SW 1271 (cell line): ENCODE measurements around the gene RAB28.
"Not testable (repeated sequence)": the region's sequence is repeated elsewhere in the genome, so short reads cannot be mapped to it uniquely, and the experiment has no call there.

Experiments used
- DNase-seq, 2 experiments: peaks; one replicate each; lab custom pipeline; 2025; lab: John Stamatoyannopoulos, UW

Gene RAB28

DNA sequence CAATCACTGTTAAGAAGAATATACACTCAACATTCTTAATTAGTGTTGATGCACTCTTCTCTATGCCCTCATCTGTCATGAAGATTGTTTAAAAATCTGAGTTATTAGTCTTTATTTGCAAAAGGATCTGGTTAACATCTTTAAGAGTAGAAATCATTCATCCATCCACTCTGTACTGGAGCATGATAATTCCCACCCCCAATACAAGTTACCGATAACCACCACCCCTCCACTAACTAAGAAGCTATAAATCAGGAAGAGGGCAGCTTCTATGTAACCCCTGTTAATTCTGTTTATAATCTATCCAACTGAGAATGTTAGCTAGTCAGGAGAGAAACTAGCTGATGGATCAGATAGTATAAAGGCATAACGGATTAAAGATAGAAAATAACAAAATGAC is 34.5 kb downstream of the RAB28 start:
- DNase-seq: no peak

DNA sequence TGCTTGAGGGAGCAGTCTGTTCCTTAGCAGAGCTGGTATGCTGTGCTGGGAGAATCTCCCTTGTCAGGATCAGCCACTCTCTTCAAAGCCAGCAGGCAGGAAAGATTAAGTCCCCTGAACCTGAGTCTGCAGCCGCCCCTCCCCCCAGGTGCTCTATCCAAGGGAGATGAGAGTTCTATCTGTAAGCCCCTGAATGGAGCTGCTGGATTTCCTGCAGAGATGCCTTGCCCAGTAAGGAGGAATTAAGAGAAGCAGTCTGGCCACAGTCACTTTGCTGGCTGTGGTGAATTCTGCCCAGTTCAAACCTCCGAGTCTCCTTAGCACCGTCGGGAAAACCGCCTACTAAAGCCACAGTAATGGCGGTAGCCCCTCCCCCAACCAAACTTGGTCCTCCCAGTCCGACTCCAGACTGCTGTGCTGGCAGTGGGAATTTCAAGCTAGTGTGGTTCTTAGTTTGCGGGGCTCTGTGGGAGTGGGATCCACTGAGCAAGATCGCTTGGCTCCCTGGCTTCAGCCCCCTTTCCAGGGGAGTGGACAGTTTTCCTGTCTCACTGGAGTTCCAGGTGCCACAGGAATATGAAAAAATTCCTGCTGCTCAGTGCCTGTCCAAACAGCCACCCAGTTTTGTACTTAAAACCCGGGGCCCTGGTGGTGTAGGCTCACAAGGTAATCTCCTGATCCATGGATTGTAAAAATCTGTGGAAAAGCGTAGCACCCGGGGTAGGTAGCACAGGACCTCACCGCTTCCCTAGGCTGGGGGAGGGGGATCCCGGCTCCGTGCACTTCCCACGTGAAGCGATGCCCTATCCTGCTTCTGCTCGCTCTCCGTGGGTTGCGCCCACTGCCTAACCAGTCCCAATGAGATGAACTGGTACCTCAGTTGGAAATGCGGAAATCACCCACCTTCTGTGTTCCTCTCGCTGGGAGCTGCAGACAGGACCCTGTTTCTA is 38.0 kb downstream of the RAB28 start:
- DNase-seq: no peak

DNA sequence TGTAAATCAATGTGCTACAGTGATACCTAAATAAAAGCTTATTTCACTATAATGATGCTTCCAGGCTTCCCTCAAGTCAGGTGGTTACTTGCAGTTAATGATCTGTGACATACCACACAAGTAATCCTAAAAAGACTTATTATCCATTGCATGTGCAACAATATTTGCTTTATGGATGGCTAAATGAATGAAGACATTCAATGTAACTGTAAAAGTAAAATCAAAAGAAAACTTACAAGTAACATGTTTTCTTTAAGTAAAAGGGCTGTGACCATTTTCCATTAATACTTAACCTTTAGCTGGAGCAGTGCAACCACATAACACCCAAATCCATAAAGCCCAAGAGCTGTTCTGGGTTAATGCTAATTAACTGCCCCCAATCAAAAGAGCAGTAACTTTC is 42.6 kb downstream of the RAB28 start:
- DNase-seq: no peak

DNA sequence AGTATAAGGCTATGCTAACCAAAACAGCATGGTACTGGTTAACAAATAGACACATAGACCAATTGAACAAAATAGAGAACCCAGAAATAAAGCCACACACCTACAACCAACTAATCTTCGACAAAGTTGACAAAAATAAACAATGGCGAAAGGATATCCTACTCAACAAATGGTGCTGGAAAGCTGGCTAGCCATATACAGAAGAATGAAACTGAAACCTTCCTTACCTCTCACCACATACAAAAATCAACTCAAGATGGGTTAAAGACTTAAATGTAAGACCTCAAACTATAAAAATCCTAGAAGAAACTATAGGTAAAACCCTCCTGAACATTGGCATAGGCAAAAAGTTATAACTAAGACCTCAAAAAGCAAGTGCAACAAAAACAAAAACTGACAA is 47.2 kb downstream of the RAB28 start:
- no peak for DNase-seq

DNA sequence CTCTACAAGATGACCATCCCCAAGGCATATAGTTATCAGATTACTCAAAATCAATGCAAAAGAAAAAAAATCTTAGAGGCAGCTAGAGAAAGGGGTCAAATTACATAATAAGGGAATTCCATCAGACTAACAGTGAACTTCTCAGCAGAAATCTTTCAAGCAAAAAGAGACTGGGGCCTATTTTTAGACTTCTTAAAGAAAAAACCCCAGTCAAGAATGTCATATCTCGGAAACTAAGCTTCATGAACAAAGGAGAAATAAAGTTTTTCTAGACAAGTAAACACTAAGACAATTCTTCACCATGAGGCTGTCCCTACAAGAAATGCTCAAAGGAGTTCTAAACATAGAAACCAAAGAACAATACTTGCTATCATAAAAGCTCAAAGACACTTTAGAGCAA is 51.7 kb downstream of the RAB28 start:
- DNase-seq: no peak

DNA sequence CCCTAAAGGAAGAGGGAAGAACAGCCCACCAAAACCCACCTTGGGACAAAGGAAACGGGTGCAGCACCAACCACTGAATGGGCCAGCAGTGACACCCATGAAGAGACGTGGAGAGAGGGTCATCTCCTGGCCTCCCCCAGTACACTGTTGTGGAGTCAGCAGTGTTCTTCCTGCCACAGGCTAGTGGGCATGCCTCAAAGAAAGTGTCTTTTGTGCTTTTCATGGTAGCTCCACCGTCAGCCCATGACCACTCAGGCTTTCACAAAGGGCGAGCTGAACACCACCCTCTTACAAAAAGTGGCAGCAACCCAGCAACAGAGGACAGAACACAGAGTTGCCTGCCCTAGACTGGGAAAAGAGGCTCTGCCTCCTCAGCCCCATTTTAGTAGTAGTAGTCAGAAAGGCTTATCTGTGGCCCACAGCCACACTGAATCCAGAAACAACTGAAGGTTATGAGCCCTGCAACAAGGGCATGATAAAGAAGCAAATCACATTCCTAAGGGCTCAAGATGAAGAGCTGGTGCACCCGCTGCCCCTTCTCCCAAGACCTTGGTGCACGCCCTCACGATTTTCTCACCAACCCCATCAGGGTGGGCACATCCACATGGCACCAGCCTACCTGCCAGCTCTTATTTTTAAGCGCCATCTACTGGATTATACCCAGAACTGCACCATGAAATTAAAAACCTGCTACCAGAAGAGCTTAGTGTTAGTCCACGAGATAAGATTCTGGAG is 53.1 kb downstream of the RAB28 start:
- peak in 1 of 2 experiments; percentile 4 for DNase-seq

DNA sequence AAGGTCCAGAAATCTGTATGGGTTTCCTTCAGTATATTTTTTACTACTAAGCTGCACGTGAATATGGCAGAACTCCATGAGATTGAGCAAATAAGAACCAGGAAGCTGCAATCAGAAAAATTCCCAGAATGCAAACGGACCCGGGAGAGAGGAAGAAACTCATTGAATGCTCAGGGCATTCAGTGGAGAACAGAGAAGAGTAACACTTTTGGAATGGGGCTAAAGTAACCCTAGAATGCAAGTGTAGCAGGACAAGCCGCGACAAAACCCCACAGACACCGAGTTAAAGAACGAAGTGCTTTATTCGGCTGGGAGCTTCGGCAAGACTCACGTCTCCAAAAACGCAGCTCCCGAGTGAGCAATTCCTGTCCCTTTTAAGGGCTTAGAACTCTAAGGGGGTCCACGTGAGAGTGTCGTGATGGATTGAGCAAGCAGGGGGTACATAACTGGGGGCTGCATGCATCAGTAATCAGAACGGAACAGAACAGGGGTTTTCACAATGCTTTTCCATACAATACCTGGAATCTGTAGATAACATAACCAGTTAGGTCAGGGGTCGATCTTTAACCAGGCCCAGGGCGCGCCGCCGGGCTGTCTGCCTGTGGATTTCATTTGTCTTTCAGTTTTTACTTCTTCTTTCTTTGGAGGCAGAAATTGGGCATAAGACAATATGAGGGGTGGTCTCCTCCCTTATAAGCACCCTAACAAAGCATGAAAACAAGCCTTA is 56.4 kb downstream of the RAB28 start:
- no peak for DNase-seq

DNA sequence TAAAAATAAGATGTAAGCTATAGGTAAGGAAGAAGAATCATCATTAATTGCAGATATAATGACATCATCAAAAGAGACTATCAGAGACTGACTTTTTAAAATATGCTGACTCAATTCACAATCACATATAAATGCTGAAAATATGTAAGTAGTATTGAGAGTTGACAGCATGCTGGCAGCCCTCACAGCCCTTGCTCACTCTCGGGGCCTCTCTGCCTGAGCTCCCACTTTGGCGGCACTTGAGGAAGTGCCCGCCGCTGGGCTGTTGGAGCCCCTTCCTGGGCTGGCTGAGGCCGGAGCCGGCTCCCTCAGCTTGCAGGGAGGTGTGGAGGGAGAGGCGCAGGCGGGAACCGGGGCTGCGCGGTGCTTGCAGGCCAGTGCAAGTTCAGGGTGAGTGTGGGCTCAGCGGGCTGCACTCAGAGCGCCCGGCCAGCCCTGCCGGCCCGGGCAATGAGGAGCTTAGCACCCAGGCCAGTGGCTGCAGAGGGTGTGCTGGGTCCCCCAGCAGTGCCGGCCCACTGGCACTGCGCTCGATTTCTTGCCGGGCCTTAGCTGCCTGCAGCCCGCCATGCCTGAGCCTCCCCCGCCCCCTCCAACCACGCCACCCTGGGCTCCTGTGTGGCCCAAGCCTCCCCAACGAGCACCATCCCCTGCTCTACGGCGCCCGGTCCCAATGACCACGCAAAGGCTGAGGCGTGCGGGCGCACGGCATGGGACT is 68.9 kb downstream of the RAB28 start:
- no peak for DNase-seq

DNA sequence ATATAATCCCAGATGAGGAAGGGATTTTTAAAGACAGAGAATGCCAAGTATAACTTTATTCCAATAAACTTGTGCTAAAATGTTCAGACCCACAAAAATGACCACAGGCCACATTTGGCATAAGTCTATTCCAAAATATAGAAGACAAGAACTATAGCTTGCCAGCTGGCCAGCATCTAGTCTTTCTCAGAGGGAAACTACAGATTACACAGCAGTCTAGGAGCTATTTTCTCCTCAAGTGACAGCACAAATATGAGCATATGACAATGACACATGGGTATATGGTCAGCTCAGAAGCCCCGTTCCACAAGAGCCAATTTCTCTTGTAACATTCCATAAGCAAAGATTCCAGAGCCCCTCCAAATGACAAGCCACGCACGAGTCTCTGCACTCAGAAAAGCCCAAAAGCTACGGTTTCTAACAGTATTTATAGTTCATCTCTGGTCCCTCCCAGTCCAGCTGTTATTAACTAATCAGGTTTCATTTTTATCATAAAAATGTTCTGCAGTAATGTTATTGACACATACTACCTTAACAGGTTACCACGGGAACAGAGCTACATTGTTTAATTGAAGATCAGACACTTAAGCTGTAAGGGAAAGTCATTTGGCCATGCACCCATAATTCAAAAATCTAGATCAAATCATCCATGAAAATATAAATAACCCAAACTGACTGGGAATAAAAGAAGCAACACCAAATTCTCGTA is 70.3 kb downstream of the RAB28 start:
- DNase-seq: no peak

DNA sequence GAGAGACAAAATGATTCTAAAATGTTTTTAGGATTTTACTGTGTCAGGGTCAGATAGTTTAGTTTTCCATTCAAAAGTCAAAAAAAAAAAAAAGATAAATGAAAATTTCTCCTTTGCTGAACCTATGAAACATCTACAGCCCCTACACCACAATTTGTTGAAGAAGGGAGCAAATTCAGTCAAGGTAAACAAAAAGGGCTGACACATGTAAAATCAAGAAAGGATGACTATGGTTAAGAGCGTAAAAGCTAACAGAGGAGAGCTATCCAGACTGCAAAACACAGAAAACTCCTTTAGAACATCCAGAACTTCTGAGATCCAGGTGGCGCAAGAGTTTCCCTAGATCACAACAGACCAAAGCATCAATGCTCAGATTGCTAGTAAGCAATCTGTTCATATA is 72.2 kb downstream of the RAB28 start:
- no peak for DNase-seq

DNA sequence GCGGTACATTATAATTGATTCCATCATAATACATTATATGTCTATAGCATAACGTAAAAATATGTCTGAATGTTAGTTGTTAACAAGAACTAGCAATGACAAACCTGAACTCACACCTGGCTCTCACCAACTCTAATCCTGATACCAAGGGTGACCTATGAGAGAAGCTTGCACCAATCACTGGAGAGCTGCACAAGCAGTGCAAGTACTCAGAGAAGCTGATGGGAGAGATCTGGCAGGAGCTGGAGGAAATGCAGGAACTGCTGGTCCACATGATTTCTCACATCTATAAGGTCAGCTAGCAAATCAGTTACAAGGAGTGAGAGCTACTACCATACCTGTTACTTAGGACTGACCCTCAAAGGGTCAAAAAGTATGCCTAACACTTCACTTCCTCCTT is 74.8 kb downstream of the RAB28 start:
- DNase-seq: no peak

DNA sequence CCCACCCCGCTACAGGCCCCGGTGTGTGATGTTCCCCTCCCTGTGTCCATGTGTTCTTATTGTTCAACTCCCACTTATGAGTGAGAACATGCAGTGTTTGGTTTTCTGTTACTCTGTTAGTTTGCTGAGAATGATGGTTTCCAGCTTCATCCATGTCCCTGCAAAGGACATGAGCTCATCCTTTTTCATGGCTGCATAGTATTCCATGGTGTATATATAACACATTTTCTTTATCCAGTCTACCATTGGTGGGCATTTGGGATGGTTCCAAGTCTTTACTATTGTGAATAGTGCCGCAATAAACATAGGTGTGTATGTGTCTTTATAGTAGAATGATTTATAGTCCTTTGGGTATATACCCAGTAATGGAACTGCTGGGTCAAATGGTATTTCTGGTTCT is 78.0 kb downstream of the RAB28 start:
- not testable (repeated sequence) for DNase-seq

DNA sequence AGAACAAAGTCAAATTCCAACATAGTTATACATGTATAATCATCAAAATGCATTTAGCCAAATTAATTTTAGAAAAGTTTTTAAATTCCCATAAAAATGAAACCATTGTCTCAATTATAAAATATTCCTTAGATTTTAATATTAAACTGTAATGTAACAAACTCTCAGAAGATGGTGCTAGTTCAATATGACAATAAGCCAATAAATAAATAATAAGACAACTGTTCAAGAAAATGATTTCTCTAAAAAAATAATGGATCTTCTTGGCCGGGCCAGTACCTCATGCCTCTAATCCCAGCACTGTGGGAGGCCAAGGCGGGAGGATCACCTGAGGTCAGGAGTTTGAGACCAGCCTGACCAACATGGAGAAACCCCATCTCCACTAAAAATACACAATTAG is 80.3 kb downstream of the RAB28 start:
- DNase-seq: no peak

DNA sequence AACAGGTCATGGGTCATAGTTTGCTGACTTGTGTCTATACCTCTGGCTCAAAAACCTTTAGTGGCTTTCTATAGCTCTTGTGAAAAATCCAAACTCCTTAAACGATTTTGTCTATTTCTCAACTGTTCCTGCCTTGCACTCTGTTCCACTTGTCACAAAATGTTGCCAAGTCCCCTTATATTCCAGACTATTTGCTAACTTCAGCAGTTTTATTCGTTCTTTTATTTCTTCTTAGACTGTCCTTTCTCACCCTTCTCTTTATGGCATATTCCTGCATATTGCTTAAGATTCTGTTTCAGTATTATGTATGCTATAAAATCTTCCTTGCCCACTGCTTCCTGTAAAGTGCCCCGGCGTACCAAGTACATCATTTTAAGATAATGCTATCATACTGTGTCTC is 80.8 kb downstream of the RAB28 start:
- DNase-seq: no peak

DNA sequence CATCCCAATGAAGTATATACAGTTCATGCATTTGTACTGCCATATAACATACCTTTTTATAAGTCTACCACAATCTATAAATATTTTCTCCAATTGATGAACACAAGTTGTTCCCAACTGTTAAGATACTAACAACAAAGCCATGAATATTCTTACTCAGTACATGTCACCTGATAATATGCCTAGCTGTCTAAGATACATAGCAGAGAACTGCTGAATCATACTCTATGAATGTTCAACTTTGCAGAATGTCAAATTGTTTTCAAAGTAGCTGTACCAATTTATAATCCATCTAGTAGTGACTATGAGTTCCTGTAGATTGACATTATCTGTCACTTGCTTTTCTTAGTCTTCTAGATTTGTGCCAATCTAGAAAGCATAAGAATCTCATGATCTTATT is 84.9 kb downstream of the RAB28 start:
- DNase-seq: no peak

DNA sequence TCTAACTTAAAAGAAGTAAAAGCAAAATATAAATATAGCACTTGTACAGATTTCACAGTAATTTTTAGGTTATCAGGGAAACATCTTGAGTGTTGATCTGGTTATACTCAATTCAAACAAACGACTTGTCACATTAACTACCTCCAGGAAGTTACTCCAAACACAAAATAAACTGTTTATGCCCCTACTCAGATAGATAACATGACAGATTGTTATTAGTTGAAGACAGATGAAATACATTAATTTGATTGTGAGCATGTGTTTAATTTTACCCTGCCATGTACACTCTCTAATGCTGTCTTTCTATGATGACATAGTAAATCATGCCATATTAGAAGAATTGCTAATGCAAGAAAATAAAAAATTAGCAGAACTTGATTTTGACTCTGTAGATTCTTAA is 88.0 kb downstream of the RAB28 start:
- no peak for DNase-seq

DNA sequence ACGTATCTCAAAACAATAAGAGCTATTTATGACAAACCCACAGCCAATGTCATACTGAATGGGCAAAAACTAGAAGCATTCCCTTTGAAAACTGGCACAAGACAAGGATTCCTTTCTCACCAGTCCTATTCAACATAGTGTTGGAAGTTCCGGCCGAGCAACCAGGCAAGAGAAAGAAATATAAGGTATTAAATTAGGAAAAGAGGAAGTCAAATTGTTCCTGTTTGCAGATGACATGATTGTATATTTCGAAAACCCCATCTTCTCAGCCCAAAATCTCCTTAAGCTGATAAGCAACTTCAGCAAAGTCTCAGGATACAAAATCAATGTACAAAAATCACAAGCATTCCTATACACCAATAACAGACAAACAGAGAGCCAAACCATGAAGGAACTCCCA is 94.2 kb downstream of the RAB28 start:
- DNase-seq: not testable (repeated sequence)

DNA sequence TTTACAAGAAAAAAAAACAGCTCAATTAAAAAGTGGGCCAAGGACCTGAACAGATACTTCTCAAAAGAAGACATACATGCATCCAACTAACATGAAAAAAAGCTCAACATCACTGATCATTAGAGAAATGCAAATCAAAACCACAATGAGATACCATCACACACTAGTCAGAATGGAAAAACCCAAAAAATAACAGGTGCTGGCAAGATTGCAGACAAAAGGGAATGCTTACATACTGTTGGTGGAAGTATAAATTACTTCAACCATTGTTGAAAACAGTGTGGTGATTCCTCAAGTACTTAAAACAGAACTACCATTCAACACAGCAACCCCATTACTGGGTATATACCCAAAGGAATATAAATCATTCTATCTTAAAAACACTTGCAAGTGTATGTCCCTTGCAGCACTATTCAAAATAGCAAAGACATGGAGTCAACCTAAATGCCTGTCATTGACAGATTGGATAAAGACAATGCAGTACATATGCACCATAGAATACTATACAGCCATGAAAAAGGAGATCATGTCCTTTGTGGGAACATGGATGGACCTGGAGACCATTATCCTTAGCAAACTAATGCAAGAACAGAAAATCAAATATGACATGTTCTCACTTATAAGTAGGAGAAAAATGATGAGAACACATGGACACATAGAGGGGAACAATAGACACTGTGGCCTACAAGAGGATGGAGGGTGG is 97.6 kb downstream of the RAB28 start:
- no peak for DNase-seq

DNA sequence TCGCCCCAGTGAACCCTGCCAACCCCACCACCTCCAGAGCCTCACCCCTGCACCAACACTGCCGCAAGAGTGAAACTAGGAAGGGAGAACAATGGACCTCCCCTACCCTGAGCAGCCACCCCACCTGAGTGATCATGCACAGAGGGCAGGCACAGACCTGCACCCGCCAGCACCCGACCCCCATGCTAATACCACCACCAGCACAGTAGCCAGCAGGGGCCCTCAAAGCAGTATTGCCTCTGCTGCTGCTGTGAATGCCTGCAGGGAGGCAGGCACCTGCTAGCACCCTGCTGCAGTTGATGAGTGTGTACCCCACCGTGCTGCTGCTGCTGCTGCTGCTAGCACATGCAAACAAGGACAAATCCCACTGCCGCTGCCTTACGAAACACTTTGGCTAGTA is 100.1 kb downstream of the RAB28 start:
- DNase-seq: no peak

DNA sequence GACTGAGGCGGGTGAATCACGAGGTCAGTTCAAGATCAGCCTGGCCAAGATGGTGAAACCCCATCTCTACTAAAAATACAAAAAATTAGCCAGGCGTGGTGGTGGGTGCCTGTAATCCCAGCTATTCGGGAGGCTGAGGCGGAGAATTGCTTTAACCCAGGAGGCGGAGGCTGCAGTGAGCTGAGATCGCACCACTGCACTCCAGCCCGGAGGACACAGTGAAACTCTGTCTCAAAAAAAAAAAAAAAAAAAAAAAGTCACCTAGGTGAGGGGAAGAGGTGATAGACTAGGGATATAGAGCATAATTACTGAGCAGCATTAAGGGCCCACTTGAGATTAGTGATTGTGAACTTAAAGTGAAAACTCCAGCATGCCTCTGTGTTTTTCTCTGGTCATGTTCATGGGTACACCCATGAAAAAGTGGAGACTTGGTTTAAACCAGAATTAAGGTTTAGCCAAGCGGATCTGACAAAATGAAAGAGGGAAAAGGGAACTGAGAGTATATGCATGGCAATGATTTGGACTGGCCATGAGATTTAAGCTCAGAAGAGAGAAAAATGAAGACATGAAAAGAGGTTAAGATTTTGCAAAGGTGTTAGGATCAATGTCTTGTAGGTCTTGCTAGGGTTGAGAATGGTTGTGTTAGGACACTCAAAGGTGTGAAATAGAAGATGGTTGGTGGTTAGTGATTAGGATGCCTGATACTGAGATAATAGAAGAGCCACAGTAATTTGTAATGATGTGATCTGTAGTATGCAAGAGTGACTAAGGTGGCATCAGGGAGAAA is 105.0 kb downstream of the RAB28 start:
- DNase-seq: no peak
